SK-N-SH (cell line): ENCODE data around the gene PTAFR. TPM values are rescaled to one million over a fixed set of nuclear protein-coding genes. Genes with fewer than 3 reads are reported as not detected.

Experiments
- CTCF ChIA-PET: fragments of 300-600, 350-600 bp; formaldehyde crosslinking; extraction: SDS; loops from one replicate; lab custom pipeline; 2021; lab: Yijun Ruan, JAX
- POLR2A ChIA-PET: fragments of 350-600 bp; sonication (Branson Sonifier 250); formaldehyde crosslinking; extraction: SDS; loops from one replicate; lab custom pipeline; 2020; ENCODE audit warnings: antibody characterized with exemption, inconsistent platforms; lab: Yijun Ruan, JAX
- DNase-seq: peaks from one replicate; pipeline ENCODE4 v3.0.0; 2012
- H2AFZ ChIP-seq: fragments of 200-600 bp; sonication (generic); 2 replicates; pipeline ENCODE4 v1.8.1; 2016; ENCODE audit warnings: antibody characterized with exemption, mild to moderate bottlenecking, low read depth
- H3F3A ChIP-seq: fragments of 200-600 bp; sonication (generic); replicated peaks from 2 replicates; pipeline ENCODE3; 2016; ENCODE audit warnings: antibody characterized with exemption, mild to moderate bottlenecking; ENCODE audit not compliant: insufficient read depth
- H3K27ac ChIP-seq, 2 experiments: fragments of 200-500 bp in 1 of 2; fragments of 200-600 bp in 1 of 2; sonication (Bioruptor generic) in 1 of 2; sonication (generic), shearing (Covaris generic) in 1 of 2; 2 replicates each; pipeline versions ENCODE4 v1.5.1 to v1.6.1; 2014 to 2016; ENCODE audit warnings: low read depth in 2 of 2, inconsistent platforms in 1 of 2, low read length in 1 of 2, mild to moderate bottlenecking in 1 of 2, mixed read lengths in 1 of 2
- H3K27me3 ChIP-seq: fragments of 200-600 bp; sonication (generic), shearing (Covaris generic); 2 replicates; pipeline ENCODE4 v1.6.1; 2016; ENCODE audit warnings: mixed run types; ENCODE audit not compliant: insufficient read depth
- H3K36me3 ChIP-seq, 2 experiments: fragments of 200-500 bp in 1 of 2; fragments of 200-600 bp in 1 of 2; sonication (Bioruptor generic) in 1 of 2; sonication (generic) in 1 of 2; replicated peaks in 1 of 2; 2 replicates each; pipeline versions ENCODE3 to v1.5.1; 2014 to 2016; ENCODE audit warnings: low read length in 1 of 2, mild to moderate bottlenecking in 1 of 2; ENCODE audit not compliant: insufficient read depth in 2 of 2, control insufficient read depth in 1 of 2
- H3K4me1 ChIP-seq, 2 experiments: fragments of 200-500 bp in 1 of 2; fragments of 200-600 bp in 1 of 2; sonication (Bioruptor generic) in 1 of 2; sonication (generic), shearing (Covaris generic) in 1 of 2; 2 replicates each; pipeline versions ENCODE4 v1.5.1 to v1.6.1; 2014 to 2016; ENCODE audit warnings: low read depth in 1 of 2, low read length in 1 of 2, mixed run types in 1 of 2; ENCODE audit not compliant: insufficient read depth in 2 of 2, control insufficient read depth in 1 of 2
- H3K4me2 ChIP-seq: fragments of 200-600 bp; sonication (generic), shearing (Covaris generic); 2 replicates; pipeline ENCODE4 v1.6.1; 2017; ENCODE audit warnings: mixed run types
- H3K4me3 ChIP-seq, 2 experiments: fragments of 200-500 bp in 1 of 2; fragments of 200-600 bp in 1 of 2; sonication (Bioruptor generic) in 1 of 2; sonication (generic), shearing (Covaris generic) in 1 of 2; 2 replicates each; pipeline versions ENCODE4 v1.5.1 to v1.8.1; 2014 to 2016; ENCODE audit warnings: low read depth in 2 of 2, inconsistent platforms in 1 of 2, low read length in 1 of 2, mild to moderate bottlenecking in 1 of 2, mixed read lengths in 1 of 2, moderate library complexity in 1 of 2
- H3K79me2 ChIP-seq: fragments of 200-600 bp; sonication (generic); 2 replicates; pipeline ENCODE4 v1.8.1; 2017; ENCODE audit warnings: mild to moderate bottlenecking; ENCODE audit not compliant: insufficient read depth
- H3K9ac ChIP-seq: fragments of 200-600 bp; sonication (generic); 2 replicates; pipeline ENCODE4 v1.6.1; 2017; ENCODE audit warnings: mixed run types
- H3K9me2 ChIP-seq: fragments of 200-600 bp; sonication (generic); 2 replicates; pipeline ENCODE4 v1.6.1; 2017; ENCODE audit warnings: mixed run types
- H3K9me3 ChIP-seq: fragments of 200-600 bp; sonication (generic); 2 replicates; pipeline ENCODE4 v1.6.1; 2017; ENCODE audit warnings: mixed run types, mild to moderate bottlenecking, moderate library complexity
- H4K20me1 ChIP-seq: fragments of 200-600 bp; sonication (generic); 2 replicates; pipeline ENCODE4 v1.6.1; 2017; ENCODE audit warnings: mild to moderate bottlenecking, mixed run types; ENCODE audit not compliant: insufficient read depth
- CTCF ChIP-seq: fragments of 200-600 bp; sonication (generic); IDR thresholded peaks from 2 replicates; pipeline ENCODE4 v1.6.1; 2017; ENCODE audit warnings: antibody characterized with exemption, mild to moderate bottlenecking, moderate library complexity
- EZH2phosphoT487 ChIP-seq: fragments of 200-600 bp; sonication (generic); IDR thresholded peaks from 2 replicates; pipeline ENCODE4 v1.6.1; 2017; ENCODE audit warnings: low read depth, mixed run types, mild to moderate bottlenecking, antibody characterized with exemption, moderate library complexity, borderline replicate concordance
- GATA2 ChIP-seq: sonication (generic); formaldehyde crosslinking; IDR thresholded peaks from 2 replicates; pipeline ENCODE4 v1.5.0; 2020; ENCODE audit warnings: mild to moderate bottlenecking, missing genetic modification reagents
- RCOR1 ChIP-seq: fragments of 150-350 bp; IDR thresholded peaks from 2 replicates; pipeline ENCODE4 v1.6.1; 2017; ENCODE audit warnings: antibody characterized with exemption, low read length
- YY1 ChIP-seq: IDR thresholded peaks from 2 replicates; pipeline ENCODE4 v1.4.0; 2012; ENCODE audit warnings: low read depth, mild to moderate bottlenecking
- WGBS: methylation state at CpG from one replicate; pipeline ENCODE4 v1.1.6; 2017; ENCODE audit warnings: low lambda C conversion rate; 5-methylcytosine and 5-hydroxymethylcytosine counted together
- polyA plus RNA-seq, 3 experiments: library from polyadenylated mRNA; depleted of rRNA; stranded (reverse); fragments of >200 nt; gene quantifications; 2 replicates each; pipeline ENCODE4 v1.2.3, GENCODE V29; 2012

Gene PTAFR
- polyA plus RNA-seq, 1 of the 3 experiments (the other 2 are of a cell fraction), result 0.05 TPM

DNA sequence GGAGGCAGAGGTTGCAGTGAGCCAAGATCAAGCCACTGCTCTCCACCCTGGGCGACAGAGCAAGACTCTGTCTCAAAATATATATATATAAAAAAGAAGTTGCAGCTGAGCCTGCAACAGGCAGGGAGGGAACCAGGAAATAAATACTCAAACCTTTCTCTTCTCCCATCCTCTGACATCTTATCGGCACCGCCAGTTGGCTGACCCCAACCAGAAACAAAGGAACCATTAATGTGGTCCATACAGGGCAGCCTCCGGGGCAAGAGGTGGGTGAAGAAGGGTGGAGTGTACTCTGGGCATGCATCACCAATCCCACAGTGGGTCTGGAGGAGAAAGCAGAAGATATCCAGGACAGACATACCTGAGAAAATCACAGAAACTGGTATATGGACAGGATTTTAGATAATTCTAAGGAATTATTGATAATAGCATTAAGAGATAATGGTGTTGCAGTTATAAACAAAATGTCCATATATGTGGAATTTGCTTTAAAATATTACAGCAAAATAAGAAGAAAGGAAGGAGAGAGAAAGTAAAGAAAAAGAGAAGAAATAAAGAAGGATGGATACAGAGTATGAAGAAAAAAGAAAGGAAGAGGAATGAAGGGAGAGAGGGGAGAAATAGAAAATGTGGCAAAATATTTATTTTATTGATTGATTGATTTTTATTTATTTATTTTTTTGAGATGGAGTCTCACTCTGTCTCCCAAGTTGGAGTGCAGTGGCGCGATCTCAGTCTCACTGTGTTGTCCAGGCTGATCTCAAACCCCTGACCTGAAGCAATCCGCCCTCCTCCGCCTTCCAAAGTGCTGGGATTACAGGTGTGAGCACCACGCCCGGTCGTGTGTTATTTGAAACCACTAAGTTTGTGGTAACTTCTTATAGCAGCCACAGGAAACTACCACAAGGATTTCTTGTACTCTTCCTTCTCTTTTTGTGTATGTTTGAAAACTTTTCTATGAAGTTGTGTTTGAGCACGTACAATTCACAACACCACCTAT is 4.1 kb upstream of the PTAFR start:
- Histone ChIP-seq H3F3A (no peaks in the 10 kb centered on the region), H3K4me2 (no peak overlapping the region), H3K4me3 (no peak overlapping the region), H3K79me2 (no peaks in the 10 kb centered on the region), H3K4me1 (no peaks in the 10 kb centered on the region), H3K27ac (no peak overlapping the region), H3K9me2 (no peaks in the 10 kb centered on the region)
- POLR2A ChIA-PET, result no interaction called here
- TF ChIP-seq GATA2 (CRISPR knock-in tag) (no peak), RCOR1 (no peak), YY1 (no peak), CTCF (no peak)
- TF ChIP-seq, all 33 proteins: peak for 0
- no peak for DNase-seq
- H3K27me3 ChIP-seq, result no peaks in the 10 kb centered on the region
- H3K9ac ChIP-seq, result no peak overlapping the region
- no peaks in the 10 kb centered on the region for H4K20me1 ChIP-seq
- no peaks in the 10 kb centered on the region for H3K9me3 ChIP-seq
- no peaks in the 10 kb centered on the region for H3K36me3 ChIP-seq
- no peak overlapping the region for H2AFZ ChIP-seq
- CTCF ChIA-PET, result no interaction called here
- 80% methylated on average over 12 of the region's 12 CpGs for WGBS

- H2AFZ ChIP-seq, result no peak overlapping the region
- no peak overlapping the region for H3K4me3 ChIP-seq
- H3F3A ChIP-seq, result no peaks in the 10 kb centered on the region
- H3K4me2 ChIP-seq, result no peak overlapping the region
- no peak for DNase-seq
- ChIA-PET CTCF (no interaction called here), POLR2A (no interaction called here)
- TF ChIP-seq EZH2phosphoT487, result no peak
- no peaks in the 10 kb centered on the region for H3K27me3 ChIP-seq
- no peak overlapping the region for H3K27ac ChIP-seq
- no peaks in the 10 kb centered on the region for H3K36me3 ChIP-seq
- H3K9me2 ChIP-seq, result no peaks in the 10 kb centered on the region
- no peaks in the 10 kb centered on the region for H4K20me1 ChIP-seq
- no peaks in the 10 kb centered on the region for H3K79me2 ChIP-seq
- H3K4me1 ChIP-seq, result peaks cover 0 to 6% of the 10 kb centered on the region in 2 experiments; a peak in 1 of 4 replicates
- no peaks in the 10 kb centered on the region for H3K9me3 ChIP-seq
- WGBS, result 86% methylated on average over 15 of the region's 15 CpGs
- no peak overlapping the region for H3K9ac ChIP-seq
Observed at GRCh38 chr1:28178690-28179485, 2.4 kb upstream of the PTAFR start.
